GM13977 (cell line): ENCODE results near the gene KRTAP21-2.

ENCODE experiments used
- DNase-seq: peaks from one replicate; pipeline ENCODE4 v3.0.0; 2012; ENCODE audit warnings: low spot score
- in situ Hi-C: fragments of 300-500 bp; cut with MboI; formaldehyde crosslinking; loops from one replicate; pipeline ENCODE4 v1.12.0; 2022; ENCODE audit warnings: low sequenced_read_pairs, low pct_unique_long_range_greater_than_20kb, mixed read lengths, inconsistent platforms; ENCODE audit not compliant: unreplicated experiment
- TF ChIP-seq, protein P1 (sequence below): IDR thresholded peaks from 2 replicates; pipeline ENCODE4 v1.5.1; 2012; ENCODE audit warnings: mild to moderate bottlenecking, control low read depth; ENCODE audit not compliant: insufficient read depth; ENCODE audit errors: extremely low read depth, missing control alignments

KRTAP21-2 gene

DNA sequence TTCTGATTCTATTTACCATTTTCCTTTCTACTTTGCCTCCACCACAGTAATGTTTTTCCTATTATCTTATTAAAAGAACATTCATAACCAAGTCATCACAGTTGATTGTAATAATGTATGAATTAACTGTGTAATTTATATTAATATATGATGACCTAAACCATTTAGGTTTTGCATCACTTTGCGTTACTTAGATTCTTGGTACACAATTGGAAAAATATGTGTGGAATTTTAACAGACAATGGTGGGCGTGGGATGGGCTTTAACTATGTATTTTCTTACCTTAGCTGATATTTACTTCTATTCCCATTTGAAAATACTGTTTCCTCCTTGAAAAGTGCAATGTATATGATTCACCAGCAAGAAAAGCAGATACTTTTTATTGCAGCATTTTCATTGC is 32.1 kb downstream of the KRTAP21-2 start:
- TF ChIP-seq, protein P1, sequence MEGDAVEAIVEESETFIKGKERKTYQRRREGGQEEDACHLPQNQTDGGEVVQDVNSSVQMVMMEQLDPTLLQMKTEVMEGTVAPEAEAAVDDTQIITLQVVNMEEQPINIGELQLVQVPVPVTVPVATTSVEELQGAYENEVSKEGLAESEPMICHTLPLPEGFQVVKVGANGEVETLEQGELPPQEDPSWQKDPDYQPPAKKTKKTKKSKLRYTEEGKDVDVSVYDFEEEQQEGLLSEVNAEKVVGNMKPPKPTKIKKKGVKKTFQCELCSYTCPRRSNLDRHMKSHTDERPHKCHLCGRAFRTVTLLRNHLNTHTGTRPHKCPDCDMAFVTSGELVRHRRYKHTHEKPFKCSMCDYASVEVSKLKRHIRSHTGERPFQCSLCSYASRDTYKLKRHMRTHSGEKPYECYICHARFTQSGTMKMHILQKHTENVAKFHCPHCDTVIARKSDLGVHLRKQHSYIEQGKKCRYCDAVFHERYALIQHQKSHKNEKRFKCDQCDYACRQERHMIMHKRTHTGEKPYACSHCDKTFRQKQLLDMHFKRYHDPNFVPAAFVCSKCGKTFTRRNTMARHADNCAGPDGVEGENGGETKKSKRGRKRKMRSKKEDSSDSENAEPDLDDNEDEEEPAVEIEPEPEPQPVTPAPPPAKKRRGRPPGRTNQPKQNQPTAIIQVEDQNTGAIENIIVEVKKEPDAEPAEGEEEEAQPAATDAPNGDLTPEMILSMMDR = no peak
- in situ Hi-C loops = loop anchor here (25.0 kb wide), 1 partner anchor 103 kb away; the partner anchor contains the start of genes KRTAP20-1, KRTAP20-4, KRTAP22-1 and KRTAP6-1
- DNase-seq = no peak

GRCh38 chr21:30714456-30714855 is 32.6 kb downstream of the KRTAP21-2 start:
- DNase-seq = no peak
- in situ Hi-C loops = loop anchor here (25.0 kb wide), 1 partner anchor 102 kb away; the partner anchor contains the start of genes KRTAP20-1, KRTAP20-4, KRTAP22-1 and KRTAP6-1
- TF ChIP-seq, protein P1 = no peak

GRCh38 chr21:30713766-30714165 is 33.3 kb downstream of the KRTAP21-2 start:
- DNase-seq = no peak
- in situ Hi-C loops = loop anchor here (25.0 kb wide), 1 partner anchor 101 kb away; the partner anchor contains the start of genes KRTAP20-1, KRTAP20-4, KRTAP22-1 and KRTAP6-1
- TF ChIP-seq, protein P1 = no peak

- no peak for DNase-seq
- TF ChIP-seq, protein P1 = no peak
- in situ Hi-C loops = loop anchor here (25.0 kb wide), 1 partner anchor 98 kb away; the partner anchor contains the start of genes KRTAP20-1, KRTAP20-4, KRTAP22-1 and KRTAP6-1
Observed at GRCh38 chr21:30710499-30710898, 36.6 kb downstream of the KRTAP21-2 start.

DNA sequence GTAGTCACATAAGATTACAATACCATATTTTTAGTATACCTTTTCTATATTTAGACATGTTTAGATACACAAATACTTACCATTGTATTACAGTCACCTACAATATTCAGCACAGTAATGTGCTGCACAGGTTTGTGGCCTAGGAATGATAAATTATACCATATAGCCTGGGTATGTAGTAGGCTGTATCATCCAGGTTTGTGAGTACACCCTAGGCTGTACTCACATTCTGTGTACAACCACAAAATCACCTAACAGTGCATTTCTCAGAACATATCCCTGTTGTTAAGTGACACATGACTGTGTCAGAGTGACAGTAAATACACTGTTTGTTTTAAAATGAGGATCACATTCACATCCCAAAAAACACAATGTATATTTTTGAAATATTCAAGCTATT is 39.6 kb downstream of the KRTAP21-2 start:
- in situ Hi-C loops = loop anchor here (25.0 kb wide), 1 partner anchor 95 kb away; the partner anchor contains the start of genes KRTAP20-1, KRTAP20-4, KRTAP22-1 and KRTAP6-1
- TF ChIP-seq, protein P1 = no peak
- no peak for DNase-seq
